HS-27A (cell line): Measurements from ENCODE around the gene BCL7A.
"Not testable (repeated sequence)": the region's sequence is repeated elsewhere in the genome, so short reads cannot be mapped to it uniquely, and the experiment has no call there.

Source experiments
- DNase-seq: peaks from one replicate; pipeline ENCODE4 v3.0.0-alpha.2; 2012; ENCODE audit warnings: low read depth, missing footprints

BCL7A gene

DNA sequence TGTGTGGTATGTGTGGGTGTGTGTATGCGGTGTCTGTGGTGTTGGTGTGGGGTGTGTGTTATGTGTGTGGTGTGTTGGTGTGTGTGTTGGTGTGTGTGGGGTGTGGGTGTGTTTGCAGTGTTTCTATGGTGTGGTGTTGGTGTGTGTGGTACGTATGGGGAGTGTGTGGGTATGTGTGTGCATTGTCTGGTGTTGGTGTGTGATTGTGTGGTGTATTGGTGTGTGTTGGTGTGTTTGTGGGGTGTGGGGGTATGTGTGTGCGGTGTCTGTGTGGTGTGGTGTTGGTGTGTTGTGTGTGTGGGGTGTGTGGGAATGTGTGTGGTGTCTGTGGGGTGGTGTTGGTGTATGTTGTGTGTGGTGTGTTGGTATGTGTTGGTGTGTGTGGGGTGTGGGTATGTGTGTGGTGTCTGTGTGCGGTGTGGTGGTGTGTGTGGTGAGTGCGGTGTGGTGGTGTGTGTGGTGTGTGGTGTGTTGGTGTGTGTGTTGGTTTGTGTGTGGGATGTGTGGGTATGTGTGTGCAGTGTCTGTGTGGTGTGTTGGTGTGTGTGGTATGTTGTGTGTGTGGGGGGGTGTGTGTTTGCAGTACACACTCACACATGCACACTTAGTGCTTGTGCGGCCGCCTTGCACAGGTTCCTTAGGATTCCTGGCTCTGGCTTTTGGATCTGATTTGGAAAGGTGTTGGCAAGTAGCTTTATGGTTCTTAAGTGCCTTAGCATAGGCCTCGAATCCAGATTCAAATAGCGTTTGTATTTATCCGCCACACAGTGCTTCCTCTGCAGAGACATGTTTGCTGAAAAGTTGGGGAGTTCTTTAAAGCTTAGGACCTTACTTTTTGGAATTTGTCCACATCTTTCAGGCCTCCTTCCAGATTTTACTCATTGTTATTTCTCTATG lies 73.3 kb downstream of the BCL7A start:
- no peak for DNase-seq

DNA sequence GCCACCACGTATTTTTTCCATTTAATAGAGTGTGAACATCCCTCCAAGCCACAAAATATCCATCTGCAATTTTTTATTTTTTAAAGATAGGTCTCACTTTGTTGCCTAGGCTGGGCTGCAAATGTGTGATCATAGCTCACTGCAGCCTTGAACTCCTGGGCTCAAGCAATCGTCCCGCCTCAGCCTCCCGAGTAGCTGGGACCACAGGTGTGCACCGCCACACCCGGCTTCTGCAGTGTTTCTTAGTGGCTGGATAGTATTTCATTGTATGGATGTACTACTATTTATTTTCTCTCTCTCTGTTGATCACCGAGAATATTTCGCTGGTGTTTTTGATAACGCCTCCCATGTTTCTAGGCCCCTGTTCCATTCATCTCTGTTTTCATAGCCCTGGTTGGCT lies 74.3 kb downstream of the BCL7A start:
- DNase-seq, result no peak

DNA sequence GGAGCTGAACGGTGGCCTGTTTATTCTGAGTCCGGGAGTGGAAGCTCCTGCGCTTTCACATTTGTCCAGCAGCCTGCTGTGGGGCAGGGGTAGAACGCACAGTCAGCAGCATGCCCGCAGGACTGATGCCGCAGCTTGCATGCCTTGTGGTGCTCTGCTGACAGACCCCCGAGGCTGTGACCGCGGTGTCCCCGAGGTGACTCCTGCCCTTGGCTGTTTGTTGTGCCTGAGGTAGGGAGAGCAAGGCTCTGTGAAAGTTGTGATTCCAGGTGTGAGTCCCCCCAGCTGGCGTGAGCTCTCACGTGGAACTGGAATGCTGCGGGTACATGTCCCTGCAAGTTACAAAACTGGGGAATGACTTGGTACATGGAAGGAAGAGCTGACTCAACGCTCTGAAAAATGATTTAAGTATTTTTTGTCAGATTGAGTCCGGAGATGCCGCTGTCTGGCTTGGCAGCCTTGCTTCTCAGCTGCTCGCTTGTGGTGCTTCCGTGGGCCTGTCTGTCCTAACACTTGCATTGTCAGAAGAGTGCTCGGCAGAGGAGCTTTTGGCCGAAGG lies 75.0 kb downstream of the BCL7A start:
- no peak for DNase-seq

DNA sequence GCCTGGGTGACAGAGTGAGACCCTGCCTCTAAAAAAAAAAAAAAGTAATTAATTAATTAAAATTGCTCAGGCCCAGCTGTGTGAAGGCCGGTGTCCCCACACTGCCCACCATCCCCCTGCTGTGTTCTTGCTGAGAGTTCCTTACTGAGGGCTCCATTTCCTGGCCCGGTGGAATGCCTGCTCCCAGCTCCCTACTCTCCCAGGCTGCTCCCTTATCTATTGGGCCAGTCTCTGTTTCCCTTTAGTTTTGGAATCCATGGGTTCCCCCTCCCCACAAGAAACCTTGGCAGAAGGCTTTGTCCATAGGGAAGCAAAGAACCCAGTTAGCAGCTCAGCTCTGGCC lies 75.9 kb downstream of the BCL7A start:
- DNase-seq, result no peak

DNA sequence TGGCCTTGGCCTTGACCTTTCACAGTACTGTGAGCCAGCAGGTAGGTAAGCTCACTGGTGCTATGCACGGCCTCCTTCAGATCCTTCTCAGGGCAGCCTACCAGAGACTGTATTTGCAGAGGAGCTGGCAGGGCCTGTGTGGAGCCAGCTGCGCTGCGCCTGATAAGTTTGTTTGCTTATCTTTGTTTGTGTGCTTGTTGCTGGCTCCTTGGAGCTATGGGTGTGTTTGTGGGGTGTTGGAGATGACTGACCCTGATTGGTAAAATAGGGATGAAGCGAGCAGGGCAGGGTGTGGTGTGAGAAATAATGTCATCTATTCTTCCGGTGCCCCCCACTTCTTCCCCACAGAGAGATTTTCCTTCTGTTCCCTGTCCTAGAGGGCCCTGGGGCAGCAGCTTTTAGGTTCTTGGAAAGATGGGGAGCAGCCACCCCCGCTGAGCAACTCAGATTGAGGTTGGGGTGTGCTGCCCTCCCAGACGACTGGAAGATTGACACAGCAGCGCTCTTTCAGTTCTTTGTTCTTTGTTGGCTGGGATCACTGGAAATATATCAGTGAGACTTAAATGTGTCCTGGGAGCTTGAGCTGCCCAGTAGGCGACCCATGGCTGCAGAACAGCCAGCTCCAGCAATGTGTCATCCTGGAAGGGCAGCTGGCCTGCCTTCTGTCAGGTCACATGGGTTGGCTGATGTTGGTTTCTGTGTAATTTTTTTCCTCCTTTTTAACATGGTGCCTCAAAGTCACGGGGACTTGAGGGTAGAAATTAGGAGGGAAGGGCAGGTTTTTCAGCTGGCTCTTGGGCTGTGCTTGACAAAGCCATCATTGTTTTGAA lies 76.5 kb downstream of the BCL7A start:
- DNase-seq, result no peak

DNA sequence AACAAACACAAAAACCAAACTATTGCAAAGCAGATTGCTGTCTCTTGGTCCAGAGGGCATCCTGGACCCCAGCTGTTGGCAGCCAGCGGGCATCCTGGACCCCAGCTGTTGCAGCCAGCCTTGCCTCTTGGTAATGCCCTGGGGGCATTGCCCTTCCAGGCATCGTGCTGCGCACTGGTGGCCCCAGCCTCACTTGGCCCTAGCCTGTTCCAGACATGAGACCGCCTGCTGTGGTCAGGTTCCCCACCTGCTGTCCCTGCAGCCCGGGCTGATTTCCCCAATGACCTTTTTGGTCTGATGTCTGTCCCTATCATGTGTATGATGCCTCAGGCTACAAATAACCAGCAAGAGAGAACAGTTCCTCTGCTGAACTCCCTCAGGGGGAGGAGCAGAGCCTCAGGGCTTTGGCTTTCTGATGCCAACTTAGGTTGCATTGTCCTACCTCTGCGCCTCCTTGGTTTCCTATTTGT lies 77.6 kb downstream of the BCL7A start:
- no peak for DNase-seq

DNA sequence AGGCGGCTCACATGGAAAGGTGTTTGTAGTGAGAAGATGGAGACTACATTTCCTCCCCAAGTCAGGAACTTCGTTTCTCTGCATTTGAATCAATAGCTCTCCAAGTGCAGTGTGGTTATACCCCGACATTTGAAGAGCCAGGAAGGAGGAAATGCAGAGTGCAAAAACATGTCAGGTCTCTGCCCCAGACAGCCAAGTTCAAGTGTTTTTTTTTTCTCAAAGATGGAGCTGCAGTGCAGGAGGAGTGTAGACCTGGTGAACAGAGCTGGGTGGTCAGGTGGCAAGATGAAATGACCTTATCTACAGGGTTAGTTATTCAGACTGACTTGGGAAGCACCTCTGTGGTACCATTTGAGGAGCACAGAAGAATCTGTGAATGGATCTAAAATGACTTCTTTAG lies 78.2 kb downstream of the BCL7A start:
- no peak for DNase-seq

DNA sequence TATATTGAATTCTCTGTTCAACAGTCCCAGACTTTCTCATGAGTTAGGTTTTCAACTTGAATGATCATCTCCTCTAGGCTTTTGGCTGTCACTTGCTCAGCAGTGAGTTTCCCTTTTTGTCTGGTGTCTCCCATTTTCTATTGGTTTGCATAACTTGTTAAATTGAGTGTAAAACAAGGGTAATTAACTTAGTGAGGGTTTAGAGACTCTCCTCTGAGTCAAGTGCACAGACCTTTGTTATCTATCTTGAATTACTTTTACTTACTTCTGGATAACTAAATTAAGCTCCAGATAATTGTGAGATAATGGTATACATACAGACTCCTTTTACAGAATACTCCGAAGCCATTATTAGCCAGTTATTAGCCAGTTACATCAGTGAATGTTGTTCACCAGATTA lies 78.9 kb downstream of the BCL7A start:
- DNase-seq, result no peak

DNA sequence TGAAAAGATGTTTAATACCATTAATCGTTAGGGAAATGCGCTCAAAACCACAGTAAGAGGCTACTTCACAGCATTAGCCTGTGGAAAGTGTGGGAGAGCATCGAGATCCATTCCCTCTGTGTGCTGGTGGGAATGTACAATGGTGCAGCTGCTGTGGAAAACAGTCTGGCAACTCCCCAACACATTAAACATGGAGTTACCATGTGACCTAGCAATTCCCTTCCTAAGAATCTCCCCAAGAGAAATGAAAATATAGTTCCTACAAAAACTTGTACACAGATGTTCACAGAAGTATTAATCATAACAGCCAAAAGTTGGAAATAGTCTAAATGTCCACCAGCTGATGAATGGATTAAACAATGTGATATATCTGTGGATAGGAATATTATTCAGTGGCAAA lies 80.6 kb downstream of the BCL7A start:
- no peak for DNase-seq

DNA sequence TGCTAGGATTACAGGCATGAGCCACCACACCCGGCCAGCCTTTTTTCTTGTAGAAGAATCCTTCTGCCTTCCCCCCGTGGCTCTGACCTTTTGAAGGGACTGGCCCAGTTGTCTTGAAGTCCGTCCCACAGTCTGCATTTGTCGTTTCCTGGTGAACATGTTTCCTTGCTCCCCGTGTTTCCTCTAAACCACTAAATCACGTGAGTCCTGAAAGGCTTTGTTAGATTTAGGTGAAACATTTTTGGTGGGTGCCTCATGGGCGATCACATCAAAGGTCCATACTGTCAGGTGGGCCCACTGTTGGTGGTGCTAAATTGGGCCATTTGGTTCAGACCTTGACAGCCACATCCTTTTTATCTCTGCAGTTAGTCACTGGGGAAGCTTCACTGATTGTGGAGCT lies 83.2 kb downstream of the BCL7A start:
- DNase-seq, result no peak

DNA sequence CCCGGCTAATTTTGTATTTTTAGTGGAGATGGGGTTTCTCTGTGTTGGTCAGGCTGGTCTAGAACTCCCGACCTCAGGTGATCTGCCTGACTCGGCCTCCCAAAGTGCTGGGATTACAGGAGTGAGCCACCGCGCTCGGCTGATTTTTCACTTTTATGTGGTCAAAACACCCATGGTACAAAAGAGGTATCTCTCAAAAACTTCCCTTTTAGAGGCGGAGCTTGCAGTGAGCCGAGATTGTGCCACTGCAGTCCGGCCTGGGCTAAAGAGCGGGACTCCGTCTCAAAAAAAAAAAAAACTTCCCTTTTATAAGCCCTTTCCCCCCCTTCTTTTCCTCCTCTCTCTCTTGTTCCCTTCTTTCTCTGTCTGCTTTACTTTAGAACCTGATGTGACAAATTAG lies 83.8 kb downstream of the BCL7A start:
- not testable (repeated sequence) for DNase-seq

DNA sequence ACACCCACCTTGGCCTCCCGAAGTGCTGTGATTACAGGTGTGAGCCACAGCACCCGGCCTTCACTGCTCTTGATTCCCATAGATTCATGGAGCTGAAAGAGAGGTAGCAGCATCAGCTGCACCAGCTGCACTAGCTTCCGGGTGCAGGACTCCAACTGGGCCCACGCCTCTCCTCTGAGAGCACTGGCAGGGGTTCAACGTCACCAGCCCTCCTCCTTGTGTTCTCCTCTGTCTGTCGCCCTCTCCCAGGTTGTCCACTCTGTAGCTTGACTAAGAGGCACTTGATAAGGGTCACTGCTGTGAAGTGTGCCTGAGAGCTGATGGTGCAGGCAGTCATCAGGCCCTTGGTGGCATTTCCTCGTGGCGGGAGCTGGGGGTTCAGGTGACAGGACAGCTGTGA lies 85.2 kb downstream of the BCL7A start:
- DNase-seq, result no peak

DNA sequence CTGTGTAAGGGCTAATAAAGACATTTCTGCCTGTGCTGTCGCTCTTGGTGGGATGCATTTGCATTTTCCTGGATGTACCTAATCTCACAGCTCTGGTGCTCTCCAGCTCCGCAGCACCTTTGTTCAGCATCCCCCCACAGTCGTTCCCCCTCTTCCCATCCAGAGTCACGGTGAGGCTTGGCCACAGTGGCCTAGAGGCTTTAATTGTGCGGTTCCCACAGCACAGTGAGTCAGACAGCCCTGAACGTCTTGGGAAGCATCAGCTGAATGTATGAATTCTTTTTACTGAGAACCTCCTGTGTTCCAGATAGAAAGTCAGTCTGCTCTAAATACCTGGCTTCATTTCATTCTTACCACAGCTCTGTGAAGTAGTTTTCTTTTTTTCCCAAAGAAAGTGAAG lies 85.6 kb downstream of the BCL7A start:
- no peak for DNase-seq

DNA sequence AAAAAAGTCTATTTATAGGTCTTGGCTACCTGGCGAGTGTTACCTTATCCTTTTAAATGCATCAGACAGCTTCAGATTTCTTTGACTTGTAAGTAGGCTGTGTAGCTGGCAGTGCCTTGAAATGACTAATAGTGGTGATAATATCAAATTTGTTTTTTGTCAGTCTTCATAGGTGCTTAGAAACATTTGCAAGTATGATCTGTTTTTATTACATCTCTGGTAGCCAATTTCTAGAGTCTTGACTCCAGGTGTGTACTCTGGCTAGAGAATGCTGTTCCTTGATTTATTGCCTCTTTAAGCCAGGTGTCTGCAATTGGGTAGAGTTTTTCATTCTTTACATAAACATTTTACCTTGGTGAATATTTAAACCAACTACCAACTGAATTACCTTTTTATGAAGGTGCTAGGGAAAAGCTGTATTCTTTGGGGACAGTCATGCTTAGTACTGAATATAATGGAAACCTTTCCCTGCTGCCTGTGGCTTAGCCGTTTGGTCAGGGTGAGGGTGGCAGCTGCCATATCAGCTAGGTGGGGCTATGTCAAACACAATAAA lies 89.5 kb downstream of the BCL7A start:
- no peak for DNase-seq
